OCI-LY3 (cell line): ENCODE measurements around the gene CHST8.

Experiments used
- EZH2phosphoT487 ChIP-seq: fragments of 200-600 bp; shearing (Covaris generic); IDR thresholded peaks from 2 replicates; pipeline ENCODE4 v1.6.1; 2018; ENCODE audit warnings: antibody characterized with exemption, mixed run types, low read depth
- TF ChIP-seq, protein P1 (sequence below): fragments of 200-600, 300-600 bp; sonication (generic); IDR thresholded peaks from 2 replicates; pipeline ENCODE4 v1.5.1; 2014; ENCODE audit warnings: antibody characterized with exemption, low read length, low read depth

DNA sequence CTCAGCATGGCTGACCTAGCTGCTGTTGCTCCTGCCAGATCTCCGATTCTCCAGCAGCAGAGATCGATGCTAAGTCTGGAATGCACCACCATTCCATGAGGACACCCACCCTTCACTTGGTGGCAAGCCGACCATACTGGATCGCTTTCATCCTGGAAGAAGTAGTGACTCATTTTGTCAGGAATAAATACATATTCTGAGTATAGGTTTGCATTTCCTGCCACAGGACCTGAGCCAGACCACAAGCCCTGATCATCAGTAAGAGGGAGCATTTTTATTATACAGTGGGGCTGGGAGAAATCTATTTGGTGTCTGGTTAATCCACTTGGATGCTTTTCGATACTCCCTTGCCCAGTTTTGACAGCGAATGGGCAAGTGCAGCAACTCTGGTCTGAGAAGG is 164.0 kb downstream of the CHST8 start:
- TF ChIP-seq, protein P1, sequence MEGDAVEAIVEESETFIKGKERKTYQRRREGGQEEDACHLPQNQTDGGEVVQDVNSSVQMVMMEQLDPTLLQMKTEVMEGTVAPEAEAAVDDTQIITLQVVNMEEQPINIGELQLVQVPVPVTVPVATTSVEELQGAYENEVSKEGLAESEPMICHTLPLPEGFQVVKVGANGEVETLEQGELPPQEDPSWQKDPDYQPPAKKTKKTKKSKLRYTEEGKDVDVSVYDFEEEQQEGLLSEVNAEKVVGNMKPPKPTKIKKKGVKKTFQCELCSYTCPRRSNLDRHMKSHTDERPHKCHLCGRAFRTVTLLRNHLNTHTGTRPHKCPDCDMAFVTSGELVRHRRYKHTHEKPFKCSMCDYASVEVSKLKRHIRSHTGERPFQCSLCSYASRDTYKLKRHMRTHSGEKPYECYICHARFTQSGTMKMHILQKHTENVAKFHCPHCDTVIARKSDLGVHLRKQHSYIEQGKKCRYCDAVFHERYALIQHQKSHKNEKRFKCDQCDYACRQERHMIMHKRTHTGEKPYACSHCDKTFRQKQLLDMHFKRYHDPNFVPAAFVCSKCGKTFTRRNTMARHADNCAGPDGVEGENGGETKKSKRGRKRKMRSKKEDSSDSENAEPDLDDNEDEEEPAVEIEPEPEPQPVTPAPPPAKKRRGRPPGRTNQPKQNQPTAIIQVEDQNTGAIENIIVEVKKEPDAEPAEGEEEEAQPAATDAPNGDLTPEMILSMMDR = no peak
- no peak for TF ChIP-seq EZH2phosphoT487
